Spleen (tissue), 11 donors: ENCODE measurements around the gene DTNB. TPM values are rescaled to one million over a fixed set of nuclear protein-coding genes. Genes with fewer than 3 reads are reported as not detected.

ENCODE experiments used
- DNase-seq: peaks from one replicate; pipeline ENCODE4 v3.0.0-alpha.2; 2020
- H3K27ac ChIP-seq, 8 donors: fragments of 200-600 bp; sonication (generic) in 7 of 8; 1 replicate in 4 of 8; 2 replicates in 4 of 8; pipeline versions ENCODE4 v1.5.0 to v1.8.0; 2016 to 2021; ENCODE audit warnings: inconsistent platforms in 4 of 8, mild to moderate bottlenecking in 4 of 8, moderate library complexity in 1 of 8
- H3K27me3 ChIP-seq, 7 donors: fragments of 200-600 bp; sonication (generic) in 6 of 7; replicated peaks in 1 of 7; 1 replicate in 4 of 7; 2 replicates in 3 of 7; pipeline versions ENCODE4 v1.5.0 to v1.8.0; 2016 to 2021; ENCODE audit warnings: inconsistent platforms in 3 of 7, mild to moderate bottlenecking in 1 of 7
- H3K36me3 ChIP-seq, 6 donors: fragments of 200-600 bp; sonication (generic) in 5 of 6; 1 replicate in 4 of 6; 2 replicates in 2 of 6; pipeline versions ENCODE4 v1.5.0 to v1.8.0; 2016 to 2021; ENCODE audit warnings: inconsistent platforms in 2 of 6
- H3K4me1 ChIP-seq, 6 donors: fragments of 200-600 bp; sonication (generic) in 5 of 6; 1 replicate in 3 of 6; 2 replicates in 3 of 6; pipeline versions ENCODE4 v1.5.0 to v1.8.0; 2016 to 2021; ENCODE audit warnings: inconsistent platforms in 3 of 6
- H3K4me3 ChIP-seq, 8 donors: fragments of 200-600 bp; sonication (generic) in 7 of 8; 1 replicate in 4 of 8; 2 replicates in 4 of 8; pipeline versions ENCODE4 v1.5.0 to v1.8.0; 2016 to 2021; ENCODE audit warnings: inconsistent platforms in 4 of 8, mild to moderate bottlenecking in 4 of 8, moderate library complexity in 2 of 8
- H3K9me3 ChIP-seq, 8 donors: fragments of 200-600 bp; sonication (generic) in 7 of 8; 1 replicate in 4 of 8; 2 replicates in 4 of 8; pipeline versions ENCODE4 v1.5.0 to v1.8.0; 2016 to 2021; ENCODE audit warnings: inconsistent platforms in 4 of 8
- POLR2A ChIP-seq, 3 donors: fragments of 450-650 bp; IDR thresholded peaks; one replicate each; pipeline ENCODE4 v1.5.1; 2017; ENCODE audit warnings: antibody characterized with exemption in 3 of 3, mild to moderate bottlenecking in 1 of 3
- POLR2AphosphoS5 ChIP-seq, 3 donors: sonication (generic); formaldehyde crosslinking; IDR thresholded peaks; one replicate each; pipeline ENCODE4 v1.5.1; 2017; ENCODE audit warnings: antibody characterized with exemption in 3 of 3
- WGBS, 5 donors: extraction: QIAGEN DNeasy Blood & Tissue Kit in 3 of 5; methylation state at CpG; one replicate each; pipeline versions ENCODE4 v1.1.5 to v1.1.7; 2013 to 2018; 5-methylcytosine and 5-hydroxymethylcytosine counted together
- intact Hi-C: fragments of 100-400 bp; cut with DNase I; formaldehyde crosslinking; loops from one replicate; pipeline ENCODE4 v1.15.0; 2023; ENCODE audit warnings: low total_unique reads
- microRNA-seq, 3 donors: library from miRNA; unstranded; fragments of <30 nt; microRNA quantifications; one replicate each; pipeline versions ENCODE4 to v1.1.0, GENCODE V29; 2019 to 2020
- polyA plus RNA-seq, 3 donors: library from polyadenylated mRNA; stranded (reverse); fragments of 200-250 nt; gene quantifications; one replicate each; pipeline ENCODE4 v1.2.1, GENCODE V29; 2013
- small RNA-seq, 4 donors: library from RNA; depleted of rRNA; stranded (forward); fragments of <200 nt; gene quantifications; one replicate each; pipeline ENCODE3, GENCODE V24; 2016
- total RNA-seq, 7 donors: library from RNA; depleted of rRNA in 3 of 7; stranded (reverse); fragments of >200 nt in 3 of 7; fragmentation: NEBNext Ultra II Directional in 4 of 7; extraction: Animal tissue kit (Norgen Biotek cat#: 25700) in 4 of 7; gene quantifications; one replicate each; pipeline versions ENCODE4 v1.1.0 to v1.2.1, GENCODE V29; 2016 to 2021
- TF ChIP-seq, protein P1 (sequence below), 11 experiments: fragments of 200-600 bp in 7 of 11; fragments of 450-650 bp in 4 of 11; sonication (generic) in 4 of 11; IDR thresholded peaks in 8 of 11; conservative IDR thresholded peaks in 3 of 11; 1 replicate in 7 of 11; 2 replicates in 4 of 11; pipeline versions ENCODE4 v1.4.0 to v1.8.0; 2016 to 2021; ENCODE audit warnings: antibody characterized with exemption in 11 of 11, inconsistent platforms in 4 of 11, mild to moderate bottlenecking in 1 of 11
- donor health status: healthy with polysubstance abuse.
- donor health status: DM: no; HTN: no; CAD: no; lungs with moderate emphysema.
- donor health status: DM: no; HTN: no; CAD: no.
- donor health status: Bipolar disorder and iron deficiency.
- donor health status: healthy.
- donor health status: DM: no; HTN: no; CAD: no.
- donor health status: DM: yes; HTN: yes; CAD: no.

DTNB gene
- total and polyA plus RNA-seq, 10 donors: 4.5 to 28.9 (median 20.4) TPM

DNA sequence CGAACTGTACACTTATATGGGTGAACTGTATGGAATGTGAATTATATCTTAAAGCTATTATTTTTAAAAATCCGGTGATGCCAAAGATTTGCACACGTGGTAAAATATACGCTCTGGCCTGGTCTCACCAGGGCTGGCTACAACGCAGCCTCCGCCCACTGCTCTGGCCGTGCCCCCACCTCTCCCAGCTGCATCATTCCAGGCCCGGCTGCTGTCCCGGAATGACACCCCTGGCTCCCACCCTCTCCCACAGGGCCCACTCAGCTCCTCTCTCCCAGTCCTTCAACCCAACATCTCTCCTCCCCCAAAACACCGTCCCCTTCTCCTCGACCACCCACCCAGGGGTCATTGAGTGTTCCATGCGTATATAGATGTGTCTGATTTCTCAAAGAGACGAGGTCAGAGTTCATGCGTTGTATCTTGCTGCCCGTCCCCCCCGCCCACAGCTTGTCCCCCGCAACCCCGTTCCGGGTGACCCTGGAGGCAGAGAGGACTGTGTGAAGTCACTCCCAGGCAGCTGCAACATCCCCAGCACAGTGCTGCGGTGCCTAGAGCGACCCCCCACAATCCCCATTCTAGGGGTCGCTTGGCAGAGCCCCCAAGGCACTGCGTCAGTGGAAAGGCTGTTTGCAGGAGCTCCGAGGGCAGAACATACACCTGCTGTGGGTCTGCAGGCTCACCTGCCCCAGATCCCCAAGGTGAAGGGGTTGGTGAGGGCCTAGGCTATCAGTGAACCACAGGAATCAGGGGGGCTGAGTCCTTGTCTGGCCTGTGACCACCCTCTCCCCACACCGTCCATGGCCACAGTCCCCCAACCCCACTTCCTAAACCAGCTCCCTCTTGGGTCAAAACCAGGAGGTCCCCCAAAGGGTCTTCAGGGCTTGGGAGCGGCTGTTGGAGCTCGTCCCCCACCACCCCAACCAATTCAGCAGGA lies 345.0 kb downstream of the DTNB start:
- Histone ChIP-seq H3K27me3 (no peaks in the 10 kb centered on the region), H3K4me1 (peaks cover 0 to 60% (median 17%) of the 10 kb centered on the region in 6 donors), H3K9me3 (peaks cover 6 to 17% (median 15%) of the 10 kb centered on the region in 8 donors), H3K27ac (no peak overlapping the region), H3K36me3 (peaks cover 0 to 21% (median 12%) of the 10 kb centered on the region in 6 donors), H3K4me3 (no peak overlapping the region)
- 84 to 93% (median 92%) methylated on average over 27 of the region's 27 CpGs for WGBS, 5 donors
- no peak for TF ChIP-seq POLR2AphosphoS5 (IDR thresholded peaks at IDR 0.05)
- TF ChIP-seq, protein P1, sequence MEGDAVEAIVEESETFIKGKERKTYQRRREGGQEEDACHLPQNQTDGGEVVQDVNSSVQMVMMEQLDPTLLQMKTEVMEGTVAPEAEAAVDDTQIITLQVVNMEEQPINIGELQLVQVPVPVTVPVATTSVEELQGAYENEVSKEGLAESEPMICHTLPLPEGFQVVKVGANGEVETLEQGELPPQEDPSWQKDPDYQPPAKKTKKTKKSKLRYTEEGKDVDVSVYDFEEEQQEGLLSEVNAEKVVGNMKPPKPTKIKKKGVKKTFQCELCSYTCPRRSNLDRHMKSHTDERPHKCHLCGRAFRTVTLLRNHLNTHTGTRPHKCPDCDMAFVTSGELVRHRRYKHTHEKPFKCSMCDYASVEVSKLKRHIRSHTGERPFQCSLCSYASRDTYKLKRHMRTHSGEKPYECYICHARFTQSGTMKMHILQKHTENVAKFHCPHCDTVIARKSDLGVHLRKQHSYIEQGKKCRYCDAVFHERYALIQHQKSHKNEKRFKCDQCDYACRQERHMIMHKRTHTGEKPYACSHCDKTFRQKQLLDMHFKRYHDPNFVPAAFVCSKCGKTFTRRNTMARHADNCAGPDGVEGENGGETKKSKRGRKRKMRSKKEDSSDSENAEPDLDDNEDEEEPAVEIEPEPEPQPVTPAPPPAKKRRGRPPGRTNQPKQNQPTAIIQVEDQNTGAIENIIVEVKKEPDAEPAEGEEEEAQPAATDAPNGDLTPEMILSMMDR (IDR thresholded peaks at IDR 0.05 in 8 of 11, conservative IDR thresholded peaks at IDR 0.05 in 3 of 11): no peak
- TF ChIP-seq POLR2A (IDR thresholded peaks at IDR 0.05): no peak
- intact Hi-C loops: no loop called here
- peak; percentile 51 for DNase-seq

Small RNA genes within 50 kb of the gene (microRNA-seq; reads per million reads assigned to microRNA genes)
- 262 to 402 (median 375) reads per million in 3 donors for gene MIR1301

Small RNA genes within 50 kb of the gene (small RNA-seq; reads per million reads assigned to genes)
- gene MIR1301 (3.1 to 5.6 (median 4.0) reads per million in 4 donors), gene RF00019 (0 reads per million in 4 donors)

Other genes starting within 250 kb of the DTNB start
- gene ASXL2, start 204.9 kb upstream of the DTNB start, total RNA-seq: 10 to 100 TPM; 33.8 to 51.3 (median 43.2) TPM
- gene ASXL2, start 204.9 kb upstream of the DTNB start, polyA plus RNA-seq: 1 to 10 TPM; 2.0 to 3.0 (median 2.1) TPM